GM19099 (cell line): Measurements from ENCODE around the gene SLC34A2.

Experiments
- POLR2A ChIP-seq: IDR thresholded peaks from 3 replicates; pipeline ENCODE4 v1.6.1; 2011; ENCODE audit warnings: low read depth; ENCODE audit not compliant: insufficient read length; ENCODE audit errors: extremely low read depth

Gene SLC34A2, protein sequence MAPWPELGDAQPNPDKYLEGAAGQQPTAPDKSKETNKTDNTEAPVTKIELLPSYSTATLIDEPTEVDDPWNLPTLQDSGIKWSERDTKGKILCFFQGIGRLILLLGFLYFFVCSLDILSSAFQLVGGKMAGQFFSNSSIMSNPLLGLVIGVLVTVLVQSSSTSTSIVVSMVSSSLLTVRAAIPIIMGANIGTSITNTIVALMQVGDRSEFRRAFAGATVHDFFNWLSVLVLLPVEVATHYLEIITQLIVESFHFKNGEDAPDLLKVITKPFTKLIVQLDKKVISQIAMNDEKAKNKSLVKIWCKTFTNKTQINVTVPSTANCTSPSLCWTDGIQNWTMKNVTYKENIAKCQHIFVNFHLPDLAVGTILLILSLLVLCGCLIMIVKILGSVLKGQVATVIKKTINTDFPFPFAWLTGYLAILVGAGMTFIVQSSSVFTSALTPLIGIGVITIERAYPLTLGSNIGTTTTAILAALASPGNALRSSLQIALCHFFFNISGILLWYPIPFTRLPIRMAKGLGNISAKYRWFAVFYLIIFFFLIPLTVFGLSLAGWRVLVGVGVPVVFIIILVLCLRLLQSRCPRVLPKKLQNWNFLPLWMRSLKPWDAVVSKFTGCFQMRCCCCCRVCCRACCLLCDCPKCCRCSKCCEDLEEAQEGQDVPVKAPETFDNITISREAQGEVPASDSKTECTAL

DNA sequence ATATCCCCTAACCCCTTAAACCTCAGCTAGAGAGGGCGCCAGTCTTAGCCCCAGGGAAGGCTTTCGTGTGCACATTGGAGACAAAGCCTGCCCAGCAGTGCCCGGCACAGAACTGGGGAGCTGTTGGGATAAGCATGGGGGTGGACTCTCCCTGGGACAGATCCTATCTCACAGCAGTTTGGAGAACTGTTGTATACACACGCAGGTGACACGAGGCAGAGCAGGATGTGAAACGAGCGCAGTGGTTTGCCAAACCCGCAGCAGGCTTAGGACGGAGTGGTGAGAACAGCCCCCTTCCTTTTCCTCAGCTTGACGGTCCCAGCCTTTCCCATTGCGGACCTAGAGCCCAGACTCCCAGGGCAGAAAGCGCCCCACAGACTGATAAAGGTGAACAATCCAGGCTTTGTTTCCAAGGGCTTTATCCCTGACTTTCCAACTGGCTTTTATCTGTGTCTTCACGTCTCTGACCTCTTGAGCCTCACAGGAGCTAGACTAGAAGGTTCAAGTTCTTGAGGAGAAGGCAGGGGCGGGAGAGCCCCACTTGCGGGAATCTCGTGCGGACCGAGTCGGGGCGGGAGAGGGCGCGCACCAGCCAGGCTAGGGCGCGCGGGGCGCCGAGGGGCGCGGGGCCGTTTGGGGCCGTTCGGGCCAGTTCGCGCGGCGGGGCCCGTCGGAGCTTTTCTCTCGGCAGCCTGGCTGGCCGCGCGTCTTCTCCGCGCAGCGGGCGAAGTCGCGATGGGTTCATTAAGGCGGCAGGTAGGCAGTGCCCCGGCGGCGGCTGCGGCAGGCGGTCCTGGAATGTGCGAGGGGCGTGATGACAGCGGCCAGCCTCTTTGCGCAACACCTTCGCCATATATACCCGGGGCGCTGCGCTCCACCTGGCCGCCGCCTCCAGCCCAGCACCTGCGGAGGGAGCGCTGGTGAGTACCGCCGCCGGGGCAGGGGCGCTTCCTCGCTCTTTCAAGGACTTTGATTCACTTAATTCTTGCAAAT lies at the start of gene SLC34A2:
Gene SLC34A2 (plus strand): TSS at position 881 of the 993 bp plus-strand sequence. CDS start 6,650 bp downstream, outside the sequence.
- no peak for TF ChIP-seq POLR2A

DNA sequence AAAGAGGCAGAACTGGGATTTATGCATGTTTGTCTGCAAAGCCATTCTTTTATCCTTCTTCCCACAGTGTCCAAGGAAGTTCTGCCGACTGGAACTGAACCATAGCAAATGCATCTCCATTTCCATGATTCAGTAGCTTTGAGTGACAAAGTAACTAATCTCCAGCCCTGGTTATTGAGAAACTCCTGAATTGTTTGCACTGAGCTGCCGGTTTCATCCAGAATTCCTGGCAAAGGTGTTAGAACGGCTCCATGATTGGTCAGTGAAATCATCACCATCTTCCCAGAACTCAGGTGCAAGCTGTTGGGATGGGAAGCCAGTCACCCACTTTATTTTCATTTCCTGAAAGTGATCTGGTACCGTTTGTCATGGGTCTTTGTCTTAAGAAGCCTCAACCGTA lies 47.0 kb upstream of the SLC34A2 start:
- TF ChIP-seq POLR2A, result no peak

DNA sequence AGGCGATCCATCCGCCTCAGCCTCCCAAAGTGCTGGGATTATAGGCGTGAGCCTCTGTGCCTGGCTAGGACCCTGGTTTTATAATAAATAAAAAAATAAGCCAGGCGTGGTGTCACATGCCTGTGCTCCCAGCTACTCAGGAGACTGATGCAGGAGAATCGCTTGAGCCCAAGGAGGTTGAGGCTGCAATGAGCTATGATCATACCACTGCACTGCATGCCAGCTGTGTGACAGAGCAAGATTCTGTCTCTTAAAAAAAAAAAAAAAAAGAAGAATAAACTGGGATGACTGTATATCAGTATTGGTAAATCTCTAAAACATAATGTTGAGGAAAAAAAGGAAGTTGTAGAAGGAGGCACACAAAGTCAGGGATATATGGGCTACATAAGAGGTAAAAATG lies 45.7 kb upstream of the SLC34A2 start:
- no peak for TF ChIP-seq POLR2A

DNA sequence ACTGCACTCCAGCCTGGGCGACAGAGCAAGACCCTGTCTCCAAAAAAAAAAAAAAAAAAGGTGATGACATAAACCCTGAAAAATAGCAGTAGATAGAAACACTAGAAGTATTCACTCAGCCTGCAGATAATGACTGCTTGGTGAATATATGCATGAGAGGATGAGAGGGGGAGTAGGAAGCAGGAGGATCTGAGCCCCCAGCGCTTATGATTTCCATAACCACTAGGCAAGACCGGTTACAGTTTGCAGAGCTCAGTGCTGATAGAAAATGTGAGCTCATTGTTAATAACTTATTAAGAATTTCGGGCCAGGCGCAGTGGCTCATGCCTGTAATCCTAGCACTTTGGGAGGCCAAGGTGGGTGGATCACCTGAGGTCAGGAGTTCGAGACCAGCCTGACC lies 40.8 kb upstream of the SLC34A2 start:
- no peak for TF ChIP-seq POLR2A

DNA sequence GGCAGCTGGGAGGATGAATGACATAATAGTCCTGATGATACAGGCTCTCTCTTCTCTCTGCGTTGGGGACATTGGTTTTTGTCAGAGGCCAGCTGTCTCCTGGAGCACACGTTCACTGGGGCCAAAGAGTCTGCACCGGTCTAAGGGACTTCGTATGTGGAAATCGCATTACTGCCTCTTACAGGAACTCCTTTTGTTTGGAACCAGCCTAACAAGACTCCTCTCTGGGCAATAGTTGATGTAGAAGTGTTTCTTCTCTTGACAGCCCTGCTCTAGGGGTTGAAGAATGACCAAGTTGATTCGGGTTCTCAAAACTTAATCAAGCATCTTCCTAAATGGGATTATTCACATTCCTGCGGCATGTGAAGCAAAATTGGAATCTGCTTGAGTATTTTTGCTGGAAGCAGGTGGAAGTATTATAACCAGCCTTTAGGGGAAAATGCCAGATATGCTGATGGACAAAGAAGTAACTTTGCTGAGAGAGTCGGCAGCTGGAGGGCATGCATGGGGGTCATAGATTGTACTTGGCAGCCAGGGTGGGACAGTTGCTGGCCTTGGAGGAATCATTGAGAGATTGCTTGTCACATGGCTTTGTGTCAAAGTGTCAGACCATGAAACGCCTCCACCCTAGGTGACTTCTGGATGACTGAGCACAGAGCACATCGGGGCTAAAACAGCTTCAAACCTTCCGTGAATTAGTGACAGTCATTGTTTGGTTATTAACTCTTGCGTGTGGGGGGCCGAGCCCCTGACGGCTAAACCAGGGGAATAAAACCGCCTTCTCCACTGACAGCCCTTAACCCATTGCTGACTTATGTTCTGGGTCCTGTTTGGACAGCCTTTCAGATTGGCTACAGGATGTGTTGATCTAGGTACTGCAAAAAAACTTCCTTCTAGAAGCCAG lies 34.4 kb upstream of the SLC34A2 start:
- TF ChIP-seq POLR2A, result no peak

DNA sequence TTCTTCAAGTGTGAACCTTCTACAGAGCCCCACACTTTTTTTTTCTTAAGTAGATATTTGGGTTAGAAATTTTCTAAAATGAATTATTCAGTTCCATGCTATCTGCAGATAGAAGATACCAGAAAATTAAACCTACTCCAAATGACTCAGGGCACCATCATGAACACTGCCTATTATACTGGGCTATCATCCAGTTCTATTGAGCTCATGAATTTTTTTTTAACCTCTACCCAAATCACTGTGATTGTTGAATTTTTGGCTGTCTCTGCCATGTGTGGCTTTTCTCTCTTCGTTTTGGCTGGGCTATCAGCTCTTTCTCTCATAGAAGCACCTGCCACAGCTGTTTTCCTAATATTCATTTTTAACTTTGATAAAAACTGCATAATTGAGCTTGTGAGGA lies 31.0 kb upstream of the SLC34A2 start:
- no peak for TF ChIP-seq POLR2A

DNA sequence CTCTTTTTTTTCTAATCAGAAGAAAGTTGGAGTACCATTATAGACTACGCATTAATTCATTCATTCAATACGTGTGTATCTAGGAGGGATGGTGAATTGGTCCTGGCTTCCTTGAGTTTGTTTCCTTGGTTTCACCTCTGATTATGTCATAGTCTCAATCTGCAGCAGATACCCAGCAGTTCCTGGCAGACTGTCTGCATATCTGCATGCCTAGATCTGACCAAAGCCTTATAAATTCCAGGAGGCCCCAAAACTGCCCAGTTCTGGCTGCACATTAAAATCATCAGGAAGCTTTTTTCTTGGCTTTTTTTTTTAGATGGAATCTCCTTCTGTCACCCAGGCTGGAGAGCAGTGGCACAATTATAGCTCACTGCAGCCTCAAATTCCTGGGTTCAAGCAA lies 27.2 kb upstream of the SLC34A2 start:
- TF ChIP-seq POLR2A, result no peak

DNA sequence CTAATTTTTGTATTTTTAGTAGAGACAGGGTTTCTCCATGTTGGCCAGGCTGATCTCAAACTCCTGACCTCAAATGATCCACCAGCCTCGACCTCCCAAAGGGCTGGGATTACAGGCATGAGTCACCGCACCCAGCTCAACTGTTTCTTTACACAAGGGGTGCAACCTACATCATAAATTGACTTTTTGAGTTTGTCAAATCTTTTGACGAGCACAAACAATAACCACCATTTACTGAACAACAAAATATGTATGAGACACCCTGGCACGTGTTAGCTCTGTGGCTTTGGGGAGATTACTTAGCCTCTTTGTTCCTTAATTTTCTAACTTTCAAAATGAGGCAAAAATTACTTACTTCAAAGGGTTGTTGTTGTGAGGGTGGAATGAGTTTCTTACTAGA lies 23.5 kb upstream of the SLC34A2 start:
- TF ChIP-seq POLR2A, result no peak

DNA sequence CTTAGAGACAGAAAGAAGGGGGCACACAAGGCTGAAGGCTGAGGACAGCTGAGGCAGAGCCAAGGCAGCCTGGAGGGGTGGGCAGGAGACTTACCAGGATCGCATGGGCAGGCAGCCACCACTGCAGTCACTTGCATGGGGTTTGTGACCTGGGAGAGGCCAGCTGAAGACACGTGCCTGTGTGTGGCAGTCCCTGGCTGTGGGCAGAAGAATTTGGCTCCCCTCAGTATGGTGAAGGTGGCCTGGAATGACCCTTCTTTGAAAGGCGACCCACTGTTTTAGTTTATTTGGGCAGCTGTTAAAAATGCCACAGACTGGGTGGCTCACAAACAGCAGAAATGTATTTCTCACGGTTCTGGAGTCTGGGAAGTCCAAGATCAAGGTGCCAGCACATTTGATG lies 22.1 kb upstream of the SLC34A2 start:
- TF ChIP-seq POLR2A, result no peak

DNA sequence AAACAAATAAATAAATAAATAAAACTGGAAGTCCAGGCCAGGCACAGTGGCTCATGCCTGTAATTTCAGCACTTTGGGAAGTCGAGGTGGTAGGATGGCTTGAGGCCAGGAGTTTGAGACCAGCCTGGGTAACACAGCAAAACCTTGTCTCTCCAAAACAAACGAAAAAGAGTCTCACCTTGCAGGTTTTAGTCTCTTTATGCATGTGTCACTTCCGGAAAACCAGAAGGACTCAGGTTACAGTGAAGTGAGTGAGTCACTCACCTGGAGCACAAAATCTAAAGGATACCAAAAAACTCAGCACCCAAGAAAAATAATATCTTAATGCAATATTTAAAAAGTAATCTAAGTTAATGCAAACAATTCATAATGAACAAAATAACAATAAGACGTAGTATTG lies 20.1 kb upstream of the SLC34A2 start:
- no peak for TF ChIP-seq POLR2A

DNA sequence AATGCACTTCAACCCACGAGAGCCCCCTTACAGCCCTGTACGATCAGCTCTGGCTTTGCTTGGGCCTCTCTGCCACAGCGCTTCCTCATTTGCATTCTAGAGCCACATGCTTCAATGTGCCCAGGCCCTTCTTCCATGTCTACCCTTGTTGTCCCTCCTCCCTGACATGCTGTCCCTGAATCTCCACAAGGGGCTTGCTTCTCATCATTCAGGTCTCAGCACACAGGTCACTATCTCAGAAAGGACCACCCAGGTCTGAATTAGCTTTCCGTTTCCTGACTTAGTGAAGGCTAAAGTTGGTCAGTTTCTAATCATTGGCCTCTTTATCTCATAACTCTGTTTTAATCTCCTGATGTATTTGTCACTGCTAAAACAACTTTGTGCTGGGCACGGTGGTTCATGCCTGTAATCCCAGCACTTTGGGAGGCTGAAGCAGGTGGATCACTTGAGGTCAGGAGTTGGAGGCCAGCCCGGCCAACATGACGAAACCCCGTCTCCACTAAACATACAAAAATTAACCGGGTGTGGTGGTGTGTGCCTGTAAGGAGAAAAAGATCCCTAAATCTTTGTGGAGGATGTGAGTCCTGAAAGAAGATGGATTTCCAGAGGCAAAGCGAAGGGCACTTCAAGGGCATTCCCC lies 17.9 kb upstream of the SLC34A2 start:
- no peak for TF ChIP-seq POLR2A

DNA sequence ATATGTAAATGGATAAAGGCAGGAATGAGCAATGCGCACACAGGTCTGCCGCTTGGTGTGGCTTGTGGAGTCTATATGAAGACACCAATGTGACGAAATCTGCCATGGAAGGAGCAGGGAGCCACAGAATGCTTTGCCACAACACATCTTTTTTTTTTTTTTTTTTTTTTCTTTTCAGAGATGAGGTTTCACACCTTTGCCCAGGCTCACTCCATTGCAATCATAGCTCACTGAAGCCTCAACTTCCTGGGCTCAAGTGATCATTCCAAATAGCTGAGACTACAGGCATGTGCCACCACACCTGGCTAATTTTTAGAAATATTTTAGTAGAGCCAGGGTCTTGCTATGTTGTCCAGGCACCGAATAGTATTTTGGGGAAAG lies 17.4 kb upstream of the SLC34A2 start:
- TF ChIP-seq POLR2A, result no peak

DNA sequence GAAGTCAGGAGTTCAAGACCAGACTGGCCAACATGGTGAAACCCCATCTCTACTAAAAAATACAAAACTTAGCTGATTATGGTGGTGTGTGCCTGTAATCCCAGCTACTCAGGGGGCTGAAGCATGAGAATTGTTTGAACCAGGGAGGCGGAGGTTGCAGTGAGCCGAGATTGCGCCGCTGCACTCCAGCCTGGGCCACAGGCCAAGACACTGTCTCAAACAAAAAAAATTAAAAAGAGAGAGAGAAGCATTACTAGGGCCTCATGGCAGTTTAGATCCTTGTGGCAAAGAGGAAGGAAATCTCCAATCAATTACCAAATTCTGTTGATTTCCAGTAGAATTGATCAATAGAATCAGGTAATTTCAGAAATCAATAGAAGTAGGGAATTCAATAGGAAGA lies 16.8 kb upstream of the SLC34A2 start:
- no peak for TF ChIP-seq POLR2A

DNA sequence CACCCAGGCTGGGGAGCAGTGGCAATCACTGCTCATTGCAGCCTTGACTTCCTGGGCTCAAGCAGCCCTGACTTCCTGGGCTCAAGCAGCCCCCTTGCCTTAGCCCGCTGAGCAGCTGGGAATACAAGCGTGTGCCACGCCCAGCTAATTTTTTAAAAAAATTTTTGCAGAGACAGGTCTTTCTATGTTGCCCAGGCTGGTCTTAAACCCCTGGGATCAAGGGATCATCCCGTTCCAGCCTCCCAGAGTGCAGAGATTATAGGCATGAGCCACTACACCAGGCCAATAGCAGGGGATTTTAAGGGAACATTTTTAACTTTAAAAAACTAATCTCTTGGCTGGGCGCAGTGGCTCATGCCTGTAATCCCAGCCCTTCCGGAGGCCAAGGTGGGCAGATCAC lies 5.3 kb upstream of the SLC34A2 start:
- TF ChIP-seq POLR2A, result no peak
